ENCODE results near the gene RIT2.

RIT2 gene

DNA sequence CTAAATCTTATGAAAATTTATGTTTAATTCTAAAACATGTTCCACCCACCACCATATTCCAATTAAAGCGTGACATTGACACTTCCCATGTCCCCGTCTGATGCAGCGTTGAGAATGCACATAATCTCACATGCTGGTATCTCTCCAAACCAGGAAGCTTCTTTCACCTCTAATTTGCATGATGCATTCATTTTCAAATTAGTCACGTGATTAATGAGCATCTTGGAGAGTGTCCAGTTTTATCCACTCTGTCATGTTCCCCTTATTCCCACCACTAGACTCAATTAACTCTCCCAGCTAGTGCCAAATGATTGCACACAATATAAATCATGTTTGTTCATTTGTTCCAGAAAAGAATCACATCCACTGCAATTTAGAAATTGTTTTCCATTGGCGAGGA is 105.8 kb downstream of the RIT2 start:
- no peak for DNase-seq

DNA sequence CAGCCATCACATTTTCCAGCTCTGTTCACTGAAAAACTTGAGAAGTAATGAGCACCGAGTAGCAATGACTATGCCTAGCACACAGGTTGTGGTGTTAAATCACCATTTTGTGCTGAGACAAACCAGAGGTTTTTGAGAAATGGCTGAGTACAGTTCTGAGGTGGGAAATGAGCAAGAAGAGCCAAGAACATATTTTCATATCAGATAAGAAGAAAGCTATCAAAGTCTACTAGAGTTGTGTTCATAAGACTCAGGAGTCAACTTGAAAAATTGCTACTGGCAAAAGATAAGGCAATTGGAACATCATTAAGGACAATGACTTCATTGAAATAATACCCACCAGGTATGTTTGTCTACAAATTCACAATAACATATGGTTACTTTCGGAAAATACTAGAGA is 108.1 kb downstream of the RIT2 start:
- no peak for DNase-seq

DNA sequence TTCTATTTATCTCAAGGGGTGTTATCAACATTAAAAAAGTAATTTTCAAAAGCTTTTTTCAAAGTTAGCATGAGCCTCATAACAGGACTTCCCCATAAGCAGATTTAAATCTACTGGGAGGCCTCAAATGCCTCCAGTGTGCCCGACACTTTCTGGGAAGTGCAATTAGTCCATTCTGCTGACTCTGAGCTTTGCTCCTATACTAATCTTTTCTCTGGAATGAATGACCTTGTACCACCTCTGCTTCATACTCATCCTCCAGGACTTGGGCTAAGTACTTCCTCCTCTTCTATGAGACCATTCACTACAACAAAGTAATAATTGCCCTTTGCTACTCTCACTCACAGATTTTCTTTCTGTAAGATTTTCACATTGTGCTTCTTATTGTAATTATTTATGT is 111.1 kb downstream of the RIT2 start:
- DNase-seq, result no peak

DNA sequence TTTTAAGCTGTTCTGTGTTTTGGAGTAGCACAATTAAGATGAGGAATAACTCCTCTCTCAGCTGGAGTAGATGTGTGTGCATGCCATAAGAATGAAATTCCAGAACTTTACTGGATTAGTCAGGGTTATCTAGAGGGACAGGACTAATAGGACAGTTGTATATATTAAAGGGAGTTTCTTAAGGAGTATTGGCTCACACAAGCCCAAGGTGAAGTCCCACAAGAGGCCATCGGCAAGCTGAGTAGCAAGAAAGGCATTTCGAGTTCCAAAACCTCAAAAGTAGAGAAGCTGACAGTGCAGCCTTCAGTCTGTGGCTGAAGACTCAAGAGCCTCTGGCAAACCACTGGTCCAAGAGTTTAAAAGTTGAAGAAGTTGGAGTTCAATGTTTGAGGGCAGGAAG is 113.7 kb downstream of the RIT2 start:
- DNase-seq, result no peak

DNA sequence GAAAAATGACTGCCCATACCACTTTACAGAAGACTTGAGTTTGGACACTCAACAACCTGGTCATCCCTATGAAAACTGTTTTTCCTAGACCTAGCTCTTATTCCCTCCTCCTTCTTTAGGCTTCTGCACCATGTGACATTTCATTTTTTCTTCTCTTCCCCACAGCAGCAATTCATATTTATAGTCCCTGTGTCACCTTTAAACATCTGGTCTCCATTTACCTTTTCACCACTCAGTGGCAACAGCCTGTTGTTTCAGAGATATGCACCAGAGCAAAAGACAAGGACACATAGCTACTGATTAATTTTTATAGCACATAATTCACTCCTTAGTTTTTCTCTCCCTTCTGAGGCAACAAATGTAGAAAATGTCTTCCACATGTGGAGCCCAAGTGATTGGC is 118.7 kb downstream of the RIT2 start:
- DNase-seq, result no peak

DNA sequence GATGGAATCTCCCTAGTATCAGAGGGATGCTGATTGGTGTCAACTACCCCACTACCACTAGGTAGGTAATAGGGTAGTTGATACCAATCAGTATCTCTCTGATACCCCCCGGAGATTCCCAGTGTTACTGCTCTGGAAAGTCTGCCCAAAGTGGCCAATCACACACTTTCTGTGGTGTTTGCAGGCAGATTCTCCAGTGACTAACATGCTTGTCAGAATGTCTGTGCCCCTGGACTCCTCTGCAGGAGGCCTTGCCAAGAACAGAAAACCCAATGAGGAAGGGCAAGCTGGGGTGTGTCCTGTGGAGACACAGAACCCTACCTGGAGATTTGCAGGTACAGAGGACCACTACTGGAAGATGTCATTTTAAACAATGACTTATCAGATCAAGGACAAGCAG is 135.1 kb downstream of the RIT2 start:
- no peak for DNase-seq

DNA sequence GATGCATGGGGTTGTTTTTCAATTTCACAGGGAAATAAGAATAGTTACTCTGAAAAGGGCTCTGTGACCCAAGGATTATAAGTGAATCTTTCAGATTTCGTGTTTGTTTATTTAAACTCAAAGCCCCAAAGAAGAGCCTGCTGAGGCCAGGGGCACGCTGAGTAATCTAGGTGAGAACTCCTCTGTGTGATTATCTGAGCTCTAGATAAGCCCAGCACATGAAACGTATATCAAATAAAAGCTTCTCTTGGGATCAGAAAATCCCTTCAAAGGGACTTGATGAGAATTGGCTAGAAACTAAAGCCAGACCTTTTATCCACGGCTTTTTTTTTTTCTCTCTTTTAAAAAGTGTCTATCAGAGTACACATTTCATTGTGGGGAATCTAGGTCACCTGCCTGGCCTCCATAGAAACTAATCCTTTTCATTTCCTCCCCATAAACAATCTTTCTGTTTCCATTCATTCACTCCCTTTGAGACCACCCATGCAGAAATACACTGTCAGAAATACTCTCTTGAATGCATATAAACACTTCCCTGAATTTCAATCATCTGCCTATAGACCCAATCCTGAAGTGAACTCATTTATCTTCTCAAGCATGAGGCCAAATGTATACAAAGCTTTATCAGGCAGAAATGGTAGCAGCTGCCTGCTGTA is 137.4 kb downstream of the RIT2 start:
- DNase-seq, result no peak

DNA sequence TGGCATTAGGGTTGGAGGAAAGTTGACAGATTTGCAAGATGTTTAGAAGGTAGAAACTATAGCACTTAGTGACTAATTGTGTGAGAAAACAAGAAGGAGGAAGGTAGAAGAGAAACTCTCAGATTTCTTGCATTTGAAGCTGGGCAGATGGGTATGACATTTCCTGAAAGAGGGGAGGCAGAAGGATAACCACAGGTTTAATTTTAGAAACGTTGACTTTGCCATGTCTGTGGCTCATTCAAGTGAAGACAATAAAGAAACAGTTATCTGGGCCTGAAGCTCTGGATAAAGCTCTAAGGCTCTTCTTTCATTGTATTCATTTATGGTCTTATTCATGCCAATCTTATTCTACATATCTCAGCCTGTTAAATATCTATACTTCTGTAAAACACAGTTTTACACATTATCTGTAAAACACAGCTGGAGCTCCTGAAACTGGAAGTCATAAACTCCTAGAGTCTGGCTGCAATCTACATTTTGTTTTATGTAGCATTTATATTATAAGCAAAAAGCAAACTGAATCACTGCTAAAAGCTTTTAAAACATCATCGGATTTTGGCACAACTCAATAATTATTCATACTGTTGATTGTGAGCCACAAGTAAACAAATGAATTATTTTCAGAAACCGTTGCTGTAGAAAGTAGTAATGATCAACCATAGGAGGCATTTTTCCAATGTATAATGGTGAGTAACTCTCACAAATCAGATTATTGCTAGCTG is 138.5 kb downstream of the RIT2 start:
- no peak for DNase-seq

DNA sequence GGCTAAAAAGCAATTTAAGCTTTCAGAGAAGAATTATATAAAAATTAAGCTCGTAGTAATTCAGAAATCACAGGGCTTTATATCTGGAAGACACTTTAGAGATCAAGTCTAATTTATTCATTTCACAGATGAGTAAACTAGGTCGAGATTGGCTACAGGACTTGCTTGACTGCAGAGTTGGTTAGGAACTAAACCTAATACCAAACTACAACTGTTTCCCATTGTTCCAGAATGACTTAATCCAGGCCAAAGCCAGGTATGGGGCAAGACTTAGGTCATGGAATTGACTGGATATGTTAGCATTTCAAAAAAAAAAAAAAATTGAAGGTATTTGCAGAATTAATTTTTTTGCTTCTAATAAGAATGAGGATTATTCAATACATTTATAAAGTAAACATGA is 146.1 kb downstream of the RIT2 start:
- no peak for DNase-seq

DNA sequence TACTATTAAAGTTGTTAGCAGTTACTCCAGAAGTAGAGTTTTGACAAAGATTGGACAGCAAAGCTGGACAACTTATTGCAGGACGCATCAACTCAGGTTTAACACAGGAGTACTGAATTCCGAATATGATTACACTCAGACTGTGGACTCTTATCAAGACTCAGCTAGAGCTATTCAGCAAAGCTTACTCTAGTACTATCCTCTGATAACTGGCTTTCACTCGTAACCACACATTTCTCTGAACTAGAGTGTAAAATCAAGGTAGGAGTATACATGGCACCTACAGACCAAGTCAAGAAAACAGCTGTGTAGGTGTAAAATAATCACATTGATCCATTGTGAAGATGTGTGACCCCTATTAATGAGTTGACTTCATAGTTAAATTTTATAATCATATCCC is 154.2 kb downstream of the RIT2 start:
- no peak for DNase-seq

DNA sequence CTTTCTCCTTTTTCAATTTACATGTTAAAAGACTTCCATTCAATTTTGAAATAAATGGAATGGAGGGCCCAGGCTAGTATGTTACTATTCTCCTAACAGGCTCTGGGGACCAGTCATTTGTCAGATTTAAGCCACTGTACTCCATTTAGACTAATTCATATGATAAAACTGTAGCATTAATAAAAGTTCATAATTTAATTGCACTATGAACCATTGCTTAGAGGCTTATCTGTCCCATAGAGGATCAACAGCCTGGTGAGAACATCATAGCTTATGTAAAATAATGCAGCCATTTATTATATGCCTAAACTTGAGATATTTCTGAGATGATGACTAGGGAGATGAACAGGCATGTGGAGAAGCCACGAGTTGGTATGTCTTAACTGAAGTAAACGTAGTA is 156.0 kb downstream of the RIT2 start:
- no peak for DNase-seq

DNA sequence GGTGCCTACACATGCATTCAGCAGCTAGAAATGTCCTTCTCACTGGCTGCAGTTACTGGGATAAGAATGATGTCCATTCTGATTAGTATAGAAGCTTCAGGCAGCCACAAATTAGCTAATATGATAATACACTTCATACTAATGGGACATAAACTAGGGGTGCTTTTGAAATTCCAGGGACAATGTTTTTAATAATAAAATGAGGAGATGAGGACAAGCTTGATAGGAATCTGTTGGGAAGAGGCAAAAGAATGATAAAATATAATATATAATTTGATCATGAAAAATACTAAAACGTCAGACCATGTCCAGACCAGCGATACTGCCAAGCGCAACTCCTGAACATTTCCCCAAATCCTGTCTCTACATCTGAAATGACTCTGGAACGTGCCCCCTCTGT is 157.1 kb downstream of the RIT2 start:
- DNase-seq, result no peak

DNA sequence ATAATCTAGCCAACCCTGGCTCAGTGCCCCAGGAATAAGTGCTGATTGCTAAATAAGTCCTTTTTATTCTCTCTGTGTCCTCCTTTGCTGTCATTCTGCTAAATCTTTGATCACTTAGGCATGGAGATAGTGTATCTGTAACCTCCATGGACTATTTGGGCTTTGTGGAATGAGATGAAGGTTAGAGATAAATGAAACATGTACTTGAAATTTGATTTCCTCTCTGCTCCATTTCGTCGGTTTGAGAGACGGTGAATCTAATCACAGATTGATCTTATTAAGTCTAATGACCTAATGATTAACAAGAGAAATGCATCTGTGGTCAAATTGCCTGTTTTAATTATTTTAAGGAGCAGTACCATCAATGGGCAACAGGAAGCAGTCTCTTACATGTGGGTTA is 159.2 kb downstream of the RIT2 start:
- DNase-seq, result no peak

DNA sequence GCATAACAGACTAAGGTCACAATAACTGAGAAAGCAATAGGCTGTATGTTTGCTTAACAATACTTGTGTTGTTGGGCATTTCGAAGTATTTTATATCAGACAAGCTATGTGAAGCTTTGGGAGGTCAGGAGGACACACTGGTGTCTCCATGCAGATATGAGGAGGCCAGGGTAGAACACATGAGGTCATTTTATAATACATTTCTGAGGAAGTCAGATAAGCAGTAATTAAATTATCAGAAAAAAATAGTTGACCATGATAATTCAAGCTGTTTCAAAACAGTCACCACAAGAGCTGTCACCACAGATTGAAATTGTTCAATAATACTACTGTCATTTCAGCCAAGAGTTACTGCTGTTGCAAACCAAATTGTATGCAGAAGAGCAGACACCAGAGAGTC is 160.6 kb downstream of the RIT2 start:
- no peak for DNase-seq

DNA sequence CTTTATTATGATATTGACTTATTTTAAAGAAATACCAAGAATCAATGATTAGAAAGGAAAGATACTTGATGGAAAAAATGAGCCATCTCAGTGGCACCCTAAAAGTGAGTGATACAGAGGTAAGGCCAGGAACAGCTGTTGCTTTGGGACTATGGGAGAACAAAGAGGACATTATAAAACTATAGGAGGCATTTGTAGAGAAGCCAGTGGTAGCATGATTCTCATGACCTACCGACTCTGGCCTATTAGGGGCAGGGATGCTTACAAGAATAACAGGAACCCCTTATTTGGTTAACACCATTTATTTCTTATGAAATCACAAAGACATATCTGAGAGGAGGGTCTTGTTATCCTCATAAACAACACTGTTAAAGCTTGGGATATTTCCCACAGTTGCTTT is 162.2 kb downstream of the RIT2 start:
- no peak for DNase-seq

DNA sequence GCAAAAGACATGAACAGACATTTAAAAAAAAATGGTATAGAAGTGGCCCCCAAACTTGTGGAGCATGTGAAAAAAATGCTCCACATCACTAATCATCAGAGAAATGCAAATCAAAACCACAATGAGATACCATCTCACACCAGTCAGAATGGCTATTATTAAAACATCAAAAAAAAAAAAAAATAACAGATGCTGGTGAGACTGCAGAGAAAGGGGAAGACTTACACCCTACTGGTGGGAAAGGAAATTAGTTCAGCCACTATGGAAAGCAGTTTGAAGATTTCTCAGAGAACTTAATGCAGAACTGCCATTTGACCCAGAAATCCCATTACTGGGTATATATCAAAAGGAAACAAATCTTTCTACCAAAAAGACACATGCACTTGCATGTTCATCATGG is 164.8 kb downstream of the RIT2 start:
- no peak for DNase-seq

DNA sequence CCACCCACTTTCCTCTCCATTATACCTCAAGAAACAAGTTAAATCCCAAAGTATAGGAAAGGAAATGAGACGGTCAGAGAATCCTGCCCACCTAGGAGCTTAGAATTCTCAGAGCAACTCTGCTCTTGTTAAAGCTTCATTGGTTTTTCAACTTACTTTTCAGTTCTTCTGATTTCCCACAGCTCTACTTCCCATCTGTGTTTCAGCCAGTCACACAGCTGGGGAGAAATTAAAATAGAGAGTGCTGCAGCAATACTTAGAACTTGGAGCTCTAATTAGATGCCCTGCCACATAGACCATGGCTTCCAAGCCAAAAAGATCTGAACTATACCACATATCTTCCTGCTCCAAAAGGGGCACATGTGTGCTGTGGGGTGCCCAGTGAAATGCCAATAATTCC is 166.7 kb downstream of the RIT2 start:
- DNase-seq, result no peak

DNA sequence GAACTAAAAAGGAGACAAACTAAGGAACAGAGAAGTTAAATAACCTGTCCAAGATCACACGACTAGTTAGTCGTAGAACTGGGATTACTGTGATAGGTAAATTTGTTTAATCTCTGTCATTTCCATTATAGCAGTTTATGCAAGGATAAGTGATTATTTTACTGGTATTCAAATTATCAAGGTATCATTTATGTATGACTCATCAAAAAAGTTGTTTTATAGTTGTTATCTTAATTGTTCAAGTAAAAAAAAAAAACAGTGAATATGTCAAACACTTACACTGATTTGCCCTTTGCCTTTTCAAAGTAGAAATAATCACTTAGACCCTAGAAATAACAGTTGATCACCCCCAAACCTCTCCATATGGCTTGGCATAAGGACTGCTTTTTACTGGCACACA is 173.6 kb downstream of the RIT2 start:
- no peak for DNase-seq

DNA sequence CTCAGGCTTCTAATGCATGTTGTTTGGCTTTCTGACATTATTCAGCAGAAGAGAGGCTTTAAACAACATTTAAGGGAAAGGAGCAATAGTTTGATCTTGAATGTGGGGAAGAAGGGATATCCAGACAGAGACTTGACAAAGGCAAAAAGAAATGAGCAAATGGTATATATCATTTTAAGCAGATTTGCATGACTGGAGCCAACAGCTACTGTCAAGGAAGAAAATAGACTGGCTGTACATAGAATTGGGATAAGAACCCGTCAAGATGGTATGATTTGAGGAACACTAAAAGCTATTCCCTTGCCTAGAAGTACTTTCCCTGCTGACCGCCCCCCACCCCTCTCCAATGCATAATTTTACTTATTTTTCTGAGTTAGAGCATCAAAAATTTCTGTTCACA is 174.5 kb downstream of the RIT2 start:
- no peak for DNase-seq

DNA sequence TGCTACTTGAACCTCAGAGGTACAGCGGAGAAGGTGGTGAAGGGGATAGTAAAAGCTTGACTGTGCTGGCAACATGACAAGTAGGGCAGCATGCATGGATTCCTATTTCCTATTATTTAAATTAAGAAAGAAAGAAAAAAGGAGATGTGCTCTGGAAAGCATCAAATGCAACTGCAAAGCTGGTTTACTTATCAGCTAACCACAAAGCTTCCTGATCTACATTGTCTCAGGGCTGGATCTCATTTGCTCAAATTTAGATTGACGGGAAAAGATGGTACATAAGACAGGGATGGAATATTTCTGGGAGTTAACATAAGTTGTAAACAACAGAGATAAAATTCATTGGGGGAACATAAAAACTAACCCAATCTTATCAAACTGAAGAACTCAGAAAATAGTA is 178.0 kb downstream of the RIT2 start:
- no peak for DNase-seq

DNA sequence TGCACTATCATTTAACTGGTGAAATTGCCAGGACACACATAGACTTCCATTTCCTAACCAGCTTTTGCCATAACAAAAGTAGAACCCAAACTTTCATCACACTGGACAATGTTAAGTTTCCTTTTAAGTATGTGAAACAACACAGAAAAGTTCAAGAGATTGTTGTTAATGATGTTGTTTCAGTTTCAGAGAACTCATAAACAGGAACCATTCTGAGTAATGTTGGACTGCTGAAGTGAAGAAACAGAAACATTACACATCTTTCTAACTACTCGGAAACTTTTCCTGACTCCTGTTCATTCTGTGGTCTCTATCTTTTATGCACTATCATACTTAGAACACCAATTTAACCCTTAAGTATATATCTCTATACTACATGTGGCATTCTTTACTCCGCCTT is 179.2 kb downstream of the RIT2 start:
- DNase-seq, result no peak

DNA sequence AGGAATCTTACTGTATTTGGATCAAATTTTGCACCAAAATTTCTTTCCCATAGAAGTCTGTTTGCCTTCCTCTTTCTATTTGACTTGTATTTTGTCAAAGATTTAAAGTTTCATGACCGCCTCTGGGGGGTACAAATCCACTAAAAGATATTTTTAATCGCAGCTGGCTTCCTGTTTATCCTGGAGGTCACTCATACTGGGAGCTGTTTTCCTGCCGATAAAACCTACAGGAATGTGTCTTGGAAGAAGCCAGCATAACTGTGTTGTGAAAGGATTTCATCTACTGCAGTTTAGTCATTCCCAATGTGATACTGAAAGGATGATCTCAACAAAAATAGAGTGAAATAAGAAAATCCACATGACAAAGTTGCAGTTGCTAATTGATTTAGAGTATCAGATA is 184.0 kb downstream of the RIT2 start:
- no peak for DNase-seq

DNA sequence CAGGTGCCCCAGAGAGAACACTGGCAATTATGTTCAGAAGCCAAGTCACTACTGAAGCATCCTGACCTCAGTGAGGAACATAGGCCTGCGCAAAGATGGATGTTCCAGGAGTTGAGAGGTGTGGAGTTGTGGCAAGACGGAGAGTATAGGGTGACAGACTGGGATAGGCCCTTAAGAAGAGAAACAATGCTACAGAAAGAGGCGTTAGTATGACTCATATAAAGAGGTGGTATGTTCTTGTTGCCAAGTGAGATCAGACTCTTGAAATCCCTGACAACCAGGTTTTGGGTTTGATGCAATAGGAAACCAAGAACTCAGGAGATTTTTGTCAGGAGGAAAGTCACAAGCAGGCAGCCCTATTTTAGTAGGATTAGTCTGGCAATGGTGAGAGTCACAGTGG is 185.6 kb downstream of the RIT2 start:
- DNase-seq, result no peak

DNA sequence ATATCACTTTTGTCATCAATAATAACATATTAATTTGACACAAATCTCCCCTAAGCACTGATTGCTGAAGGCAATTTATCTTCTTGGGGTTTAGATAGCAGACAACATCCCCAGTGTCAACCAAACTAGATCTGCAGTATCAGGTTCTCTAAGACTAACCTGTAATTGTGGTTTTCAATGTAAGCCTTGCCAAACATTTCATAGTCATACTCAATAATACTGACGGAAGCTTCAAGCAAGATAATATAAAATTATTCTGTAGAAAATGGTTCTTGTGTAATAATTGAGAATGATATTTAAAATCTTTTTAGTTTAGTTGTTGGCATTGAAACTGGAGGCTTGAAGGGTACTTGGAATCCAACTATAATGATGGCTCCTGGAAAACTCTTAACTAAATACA is 186.3 kb downstream of the RIT2 start:
- DNase-seq, result no peak

DNA sequence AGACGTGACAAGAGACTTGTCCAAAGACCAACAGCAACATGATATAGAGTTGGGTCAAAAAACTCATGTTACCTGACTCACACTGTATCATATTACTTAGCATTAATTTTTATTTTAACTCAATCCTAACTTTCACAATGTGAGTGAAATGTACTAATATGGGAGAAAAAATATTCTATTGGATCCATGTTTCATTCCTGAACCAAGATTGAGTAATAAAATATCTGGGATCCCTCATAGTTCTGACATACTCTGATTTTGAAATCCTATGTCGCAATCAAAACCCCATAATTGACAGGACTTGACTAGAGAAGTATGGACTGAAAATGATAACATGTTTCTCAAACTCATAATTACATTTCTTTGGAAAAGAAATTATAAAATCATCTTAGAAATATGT is 190.4 kb downstream of the RIT2 start:
- DNase-seq, result no peak
